GM12878 (cell line): ENCODE measurements around the gene PHLDB1. TPM values are rescaled to one million over a fixed set of nuclear protein-coding genes. Genes with fewer than 3 reads are reported as not detected.

Experiments
- BACH1 ChIP-seq: fragments of 450-650 bp; IDR thresholded peaks from 2 replicates; pipeline ENCODE4 v1.6.1; 2017; ENCODE audit warnings: mild to moderate bottlenecking, borderline replicate concordance
- BCL11A ChIP-seq: IDR thresholded peaks from 2 replicates; pipeline ENCODE4 v1.6.1; 2011; ENCODE audit warnings: low read depth, low read length
- E2F4 ChIP-seq: IDR thresholded peaks from 2 replicates; pipeline ENCODE4 v1.6.1; 2012; ENCODE audit warnings: low read depth, low read length, improper control_type of control experiment
- NR2F1 ChIP-seq: fragments of 450-650 bp; conservative IDR thresholded peaks from 2 replicates; pipeline ENCODE4 v1.6.1; 2017; ENCODE audit warnings: mild to moderate bottlenecking
- POLR2AphosphoS5 ChIP-seq: IDR thresholded peaks from 2 replicates; pipeline ENCODE4 v1.6.1; 2011; ENCODE audit warnings: mild to moderate bottlenecking, low read length, inconsistent platforms
- RAD51 ChIP-seq: fragments of 450-650 bp; IDR thresholded peaks from 2 replicates; pipeline ENCODE4 v1.6.1; 2016; ENCODE audit warnings: moderate library complexity, mild to moderate bottlenecking, inconsistent platforms
- RELB ChIP-seq: fragments of 450-650 bp; IDR thresholded peaks from 2 replicates; pipeline ENCODE4 v1.6.1; 2017; ENCODE audit warnings: low read depth, mild to moderate bottlenecking, moderate library complexity
- TAF1 ChIP-seq: IDR thresholded peaks from 2 replicates; pipeline ENCODE4 v1.6.1; 2011; ENCODE audit warnings: mild to moderate bottlenecking, low read depth, low read length, borderline replicate concordance
- ZNF217 ChIP-seq: fragments of 450-650 bp; IDR thresholded peaks from 2 replicates; pipeline ENCODE4 v1.6.1; 2017; ENCODE audit warnings: antibody characterized with exemption, mild to moderate bottlenecking
- ZNF24 ChIP-seq: fragments of 450-650 bp; IDR thresholded peaks from 2 replicates; pipeline ENCODE4 v1.6.1; 2017; ENCODE audit warnings: antibody characterized with exemption, mild to moderate bottlenecking
- polyA plus RNA-seq, 11 experiments: library from polyadenylated mRNA; depleted of rRNA in 4 of 11; unstranded in 6 of 11; stranded (reverse) in 5 of 11; fragments of >200 nt; fragmentation: Nextera tagmentation in 4 of 11; fragmentation: Illumina TruSeq in 1 of 11; extraction: Ambion mirVana in 4 of 11; extraction: Trizol in 1 of 11; gene quantifications; 1 replicate in 1 of 11; 2 replicates in 10 of 11; pipeline versions ENCODE4 v1.2.1 to v1.2.3, GENCODE V29; 2011 to 2016; ENCODE audit warnings: inconsistent platforms in 2 of 11, missing spikeins in 2 of 11, low read depth in 1 of 11
- total RNA-seq, 4 experiments: library from RNA; depleted of rRNA in 3 of 4; stranded (reverse); fragments of >200 nt in 3 of 4; fragmentation: Illumina TruSeq in 1 of 4; extraction: Trizol in 1 of 4; gene quantifications; 2 replicates each; pipeline versions ENCODE4 v1.2.1 to v1.2.3, GENCODE V29; 2013 to 2021

The PHLDB1 gene
- total and polyA plus RNA-seq, 10 of the 15 experiments (the other 5 are each of a cell fraction or from before 2014, with no cell fraction given), result 0.03 to 0.26 (median 0.18) TPM; not detected in 4

- TF ChIP-seq RELB (peak; percentile 20; the same call in 1 of the 2 replicates), RAD51 (no peak), E2F4 (no peak), POLR2AphosphoS5 (peak; percentile 86; the same call in 1 of the 2 replicates), ZNF24 (no peak), ZNF217 (no peak), TAF1 (peak; percentile 73; the same call in 1 of the 2 replicates), BCL11A (no peak), BACH1 (peak; percentile 33; the same call in 1 of the 2 replicates), NR2F1 (peak; percentile 80; the same call in 1 of the 2 replicates)
These were observed 35.1 kb upstream of the PHLDB1 start, which contains the start of gene ARCN1 (continued) for GRCh38 chr11:118572061-118572980.
